Neural progenitor cell (in vitro differentiated cells): ENCODE results near the gene FERMT3. TPM values are rescaled to one million over a fixed set of nuclear protein-coding genes. Genes with fewer than 3 reads are reported as not detected.

Experiments used
- DNase-seq: peaks from one replicate; pipeline ENCODE4 v3.0.0-alpha.2; 2016; ENCODE audit warnings: low spot score
- H2AFZ ChIP-seq: fragments of 200-600 bp; sonication (generic); replicated peaks from 2 replicates; pipeline ENCODE4 v1.6.1; 2016; ENCODE audit warnings: antibody characterized with exemption
- H3F3A ChIP-seq: fragments of 200-600 bp; sonication (generic); 2 replicates; pipeline ENCODE4 v1.6.1; 2016; ENCODE audit warnings: antibody characterized with exemption, low read depth
- H3K27ac ChIP-seq: fragments of 200-600 bp; sonication (generic); 2 replicates; pipeline ENCODE4 v1.5.1; 2016; ENCODE audit warnings: mild to moderate bottlenecking
- H3K27me3 ChIP-seq: fragments of 200-600 bp; sonication (generic); 2 replicates; pipeline ENCODE4 v1.6.1; 2016; ENCODE audit warnings: mild to moderate bottlenecking, moderate library complexity
- H3K36me3 ChIP-seq: fragments of 200-600 bp; sonication (generic); 2 replicates; pipeline ENCODE4 v1.5.1; 2016
- H3K4me1 ChIP-seq: fragments of 200-600 bp; sonication (generic); 2 replicates; pipeline ENCODE4 v1.6.1; 2016; ENCODE audit warnings: mixed run types
- H3K4me2 ChIP-seq: fragments of 200-600 bp; sonication (generic); 2 replicates; pipeline ENCODE4 v1.6.1; 2016
- H3K4me3 ChIP-seq: fragments of 200-600 bp; sonication (generic); 2 replicates; pipeline ENCODE4 v1.5.1; 2016
- H3K79me2 ChIP-seq: fragments of 200-600 bp; sonication (generic); 2 replicates; pipeline ENCODE4 v1.6.1; 2016; ENCODE audit warnings: low read depth
- H3K9ac ChIP-seq: fragments of 200-600 bp; sonication (generic); 2 replicates; pipeline ENCODE4 v1.6.1; 2016
- H3K9me3 ChIP-seq: fragments of 200-600 bp; sonication (generic); 2 replicates; pipeline ENCODE4 v1.5.1; 2016; ENCODE audit warnings: low read depth
- H4K20me1 ChIP-seq: fragments of 200-600 bp; sonication (generic); 2 replicates; pipeline ENCODE4 v1.6.1; 2016; ENCODE audit warnings: low read depth
- H3K27ac Mint-ChIP-seq: 3 replicates; pipeline ENCODE4 v1.8.0; 2021; ENCODE audit warnings: mixed read lengths
- H3K27me3 Mint-ChIP-seq: 2 replicates; pipeline ENCODE4 v1.8.0; 2022; ENCODE audit warnings: low read depth, mild to moderate bottlenecking, inconsistent platforms, moderate library complexity, mixed read lengths; ENCODE audit not compliant: insufficient read depth
- H3K36me3 Mint-ChIP-seq: 3 replicates; pipeline ENCODE4 v1.8.0; 2021; ENCODE audit warnings: mixed read lengths
- H3K4me1 Mint-ChIP-seq: 3 replicates; pipeline ENCODE4 v1.8.0; 2021; ENCODE audit warnings: mixed read lengths
- H3K4me3 Mint-ChIP-seq: 3 replicates; pipeline ENCODE4 v1.8.0; 2021; ENCODE audit warnings: mild to moderate bottlenecking, moderate library complexity, mixed read lengths
- H3K9me3 Mint-ChIP-seq: 3 replicates; pipeline ENCODE4 v1.8.0; 2020; ENCODE audit warnings: mixed read lengths
- CTCF ChIP-seq: fragments of 200-600 bp; sonication (generic); IDR thresholded peaks from 2 replicates; pipeline ENCODE4 v1.5.1; 2017; ENCODE audit warnings: antibody characterized with exemption, mild to moderate bottlenecking
- EZH2 ChIP-seq: fragments of 200-600 bp; sonication (generic); IDR thresholded peaks from 2 replicates; pipeline ENCODE4 v1.6.1; 2017; ENCODE audit warnings: antibody characterized with exemption, mild to moderate bottlenecking, moderate library complexity
- EZH2phosphoT487 ChIP-seq: fragments of 200-600 bp; sonication (generic); IDR thresholded peaks from 2 replicates; pipeline ENCODE4 v1.6.1; 2017; ENCODE audit warnings: antibody characterized with exemption
- total RNA-seq: library from RNA; depleted of rRNA; stranded (reverse); fragments of >200 nt; gene quantifications from 2 replicates; pipeline ENCODE4 v1.2.3, GENCODE V29; 2015; ENCODE audit warnings: low replicate concordance

FERMT3 gene
- total RNA-seq, 1 donor from 2014 or later, result not detected

- no peak overlapping the region for H3K27ac ChIP-seq
- H3K4me2 ChIP-seq, result no peak overlapping the region
- H3K27ac Mint-ChIP-seq, result no peak overlapping the region
- no peak overlapping the region for H2AFZ ChIP-seq
- H3K9ac ChIP-seq, result no peak overlapping the region
- no peak for DNase-seq
- peaks cover 9% of the 10 kb centered on the region for H3F3A ChIP-seq
- TF ChIP-seq EZH2phosphoT487, result no peak
- peaks cover 12% of the 10 kb centered on the region for H3K4me1 ChIP-seq
- no peaks in the 10 kb centered on the region for H3K9me3 ChIP-seq
- H3K4me3 ChIP-seq, result no peak overlapping the region
- H3K27me3 ChIP-seq, result no peaks in the 10 kb centered on the region
- H3K27me3 Mint-ChIP-seq, result no peaks in the 10 kb centered on the region
- H3K36me3 ChIP-seq, result no peaks in the 10 kb centered on the region
- no peak overlapping the region for H3K4me3 Mint-ChIP-seq
- peaks cover 19% of the 10 kb centered on the region for H3K4me1 Mint-ChIP-seq
- no peaks in the 10 kb centered on the region for H4K20me1 ChIP-seq
- no peaks in the 10 kb centered on the region for H3K36me3 Mint-ChIP-seq
- H3K9me3 Mint-ChIP-seq, result no peaks in the 10 kb centered on the region
- no peaks in the 10 kb centered on the region for H3K79me2 ChIP-seq
Measured at GRCh38 chr11:64222651-64223000, 16.1 kb downstream of the FERMT3 start.

GRCh38 chr11:64223001-64223651 lies 16.6 kb downstream of the FERMT3 start:
- H3K27me3 Mint-ChIP-seq, result peaks cover 2% of the 10 kb centered on the region
- H3K27ac ChIP-seq, result no peak overlapping the region
- H3K4me3 ChIP-seq, result no peak overlapping the region
- H3F3A ChIP-seq, result peaks cover 9% of the 10 kb centered on the region
- no peak for DNase-seq
- TF ChIP-seq EZH2 (no peak), EZH2phosphoT487 (no peak), CTCF (no peak)
- H3K4me2 ChIP-seq, result no peak overlapping the region
- H3K4me1 ChIP-seq, result peaks cover 12% of the 10 kb centered on the region
- H3K9ac ChIP-seq, result no peak overlapping the region
- H3K36me3 Mint-ChIP-seq, result no peaks in the 10 kb centered on the region
- no peaks in the 10 kb centered on the region for H3K36me3 ChIP-seq
- H3K4me3 Mint-ChIP-seq, result no peak overlapping the region
- no peaks in the 10 kb centered on the region for H3K27me3 ChIP-seq
- no peaks in the 10 kb centered on the region for H3K79me2 ChIP-seq
- H3K27ac Mint-ChIP-seq, result no peak overlapping the region
- H3K9me3 ChIP-seq, result no peaks in the 10 kb centered on the region
- H4K20me1 ChIP-seq, result no peaks in the 10 kb centered on the region
- peaks cover 18% of the 10 kb centered on the region for H3K4me1 Mint-ChIP-seq
- H3K9me3 Mint-ChIP-seq, result no peaks in the 10 kb centered on the region
- H2AFZ ChIP-seq, result no peak overlapping the region

GRCh38 chr11:64224151-64224890 lies 17.8 kb downstream of the FERMT3 start:
- Mint-ChIP-seq H3K4me3 (peak overlapping the region; percentile 91), H3K4me1 (peaks cover 19% of the 10 kb centered on the region)
- no peak for DNase-seq

More at GRCh38 chr11:64224151-64224890, 17.8 kb downstream of the FERMT3 start:
- H3K9ac ChIP-seq, result no peak overlapping the region
- no peaks in the 10 kb centered on the region for H3K27me3 ChIP-seq
- peaks cover 12% of the 10 kb centered on the region for H3F3A ChIP-seq
- no peak overlapping the region for H3K4me3 ChIP-seq
- no peaks in the 10 kb centered on the region for H3K9me3 Mint-ChIP-seq
- no peak overlapping the region for H2AFZ ChIP-seq
- H4K20me1 ChIP-seq, result no peaks in the 10 kb centered on the region
- H3K9me3 ChIP-seq, result no peaks in the 10 kb centered on the region
- no peaks in the 10 kb centered on the region for H3K36me3 ChIP-seq
- H3K79me2 ChIP-seq, result no peaks in the 10 kb centered on the region
- H3K4me2 ChIP-seq, result no peak overlapping the region
- H3K27me3 Mint-ChIP-seq, result peaks cover 2% of the 10 kb centered on the region
- no peak for TF ChIP-seq EZH2phosphoT487
- no peak for TF ChIP-seq EZH2
- no peak for TF ChIP-seq CTCF
- no peak overlapping the region for H3K27ac ChIP-seq
- H3K4me1 ChIP-seq, result peaks cover 12% of the 10 kb centered on the region
- no peaks in the 10 kb centered on the region for H3K36me3 Mint-ChIP-seq
- H3K27ac Mint-ChIP-seq, result no peak overlapping the region
